B cell (primary cell): ENCODE results near the gene CENPO.

Experiments
- CTCF ChIP-seq: fragments of 200-600 bp; IDR thresholded peaks from one replicate; pipeline ENCODE4 v1.8.0; 2022; ENCODE audit warnings: antibody characterized with exemption, mild to moderate bottlenecking
- EZH2 ChIP-seq: IDR thresholded peaks from 2 replicates; pipeline ENCODE4 v1.6.1; 2012; ENCODE audit warnings: borderline replicate concordance, low read depth, mild to moderate bottlenecking, moderate library complexity, low read length; ENCODE audit not compliant: insufficient read depth, poor library complexity, severe bottlenecking

GRCh38 chr2:24788816-24789215, 4.4 kb upstream of the CENPO start:
- TF ChIP-seq EZH2 (no peak), CTCF (no peak)
